Activated T-helper 2 cell treated with anti-CD3 and anti-CD28 coated beads, Interferon-gamma antibody, Interleukin-2, Interleukin-4, amounts not matched to agents 10 μg/mL and 5 μg/mL and 100 μg/mL, durations not matched to agents 14 hours and 24 hours and 36 hours (primary cell): ENCODE measurements around the gene DNAH6. TPM values are rescaled to one million over a fixed set of nuclear protein-coding genes. Genes with fewer than 3 reads are reported as not detected.

Experiments
- DNase-seq: peaks from one replicate; pipeline ENCODE4 v3.0.0; 2021; ENCODE audit warnings: low spot score
- H3K27ac Mint-ChIP-seq: one replicate; pipeline ENCODE4 v1.8.0; 2021; ENCODE audit warnings: mixed read lengths
- H3K27me3 Mint-ChIP-seq: one replicate; pipeline ENCODE4 v1.8.0; 2021; ENCODE audit warnings: low read depth, mixed read lengths
- H3K36me3 Mint-ChIP-seq: one replicate; pipeline ENCODE4 v1.8.0; 2021; ENCODE audit warnings: low read depth, mixed read lengths
- H3K4me1 Mint-ChIP-seq: one replicate; pipeline ENCODE4 v1.8.0; 2021; ENCODE audit warnings: low read depth, mixed read lengths
- H3K4me3 Mint-ChIP-seq: one replicate; pipeline ENCODE4 v1.8.0; 2021; ENCODE audit warnings: low read depth, mild to moderate bottlenecking, moderate library complexity, mixed read lengths
- H3K9me3 Mint-ChIP-seq: one replicate; pipeline ENCODE4 v1.8.0; 2021; ENCODE audit warnings: mixed read lengths
- intact Hi-C: fragments of 100-400 bp; cut with micrococcal nuclease; formaldehyde crosslinking; loops from one replicate; pipeline ENCODE4 v1.15.1; 2023
- total RNA-seq: library from RNA; stranded (reverse); gene quantifications from 2 replicates; pipeline ENCODE4 v1.2.3, GENCODE V29; 2022

Gene DNAH6
- total RNA-seq, 1 donor from 2014 or later, result 0.14 TPM

GRCh38 chr2:84811839-84812431 lies 295.6 kb downstream of the DNAH6 start:
- H3K9me3 Mint-ChIP-seq, result peaks cover 3% of the 10 kb centered on the region
- H3K4me1 Mint-ChIP-seq, result peaks cover 12% of the 10 kb centered on the region
- H3K36me3 Mint-ChIP-seq, result peaks cover 4% of the 10 kb centered on the region
- intact Hi-C loops, result no loop called here
- peaks cover 2% of the 10 kb centered on the region for H3K27me3 Mint-ChIP-seq
- H3K4me3 Mint-ChIP-seq, result no peak overlapping the region
- no peak overlapping the region for H3K27ac Mint-ChIP-seq
- no peak for DNase-seq

- Mint-ChIP-seq H3K36me3 (peaks cover 4% of the 10 kb centered on the region), H3K9me3 (peaks cover 3% of the 10 kb centered on the region), H3K27me3 (no peaks in the 10 kb centered on the region), H3K27ac (no peak overlapping the region), H3K4me3 (no peak overlapping the region), H3K4me1 (peaks cover 24% of the 10 kb centered on the region)
- no peak for DNase-seq
- intact Hi-C loops, result no loop called here
These were observed 298.8 kb downstream of the DNAH6 start for GRCh38 chr2:84815146-84815545.

- intact Hi-C loops, result loop anchor here (1.0 to 2.0 kb wide), 3 partner anchors 30 to 64 kb away; partner anchors contain the start of gene TRABD2A
- no peak for DNase-seq
- Mint-ChIP-seq H3K27ac (peak overlapping the region; percentile 18), H3K4me3 (peak overlapping the region; percentile 1), H3K36me3 (peaks cover 8% of the 10 kb centered on the region), H3K9me3 (peaks cover 3% of the 10 kb centered on the region), H3K27me3 (no peaks in the 10 kb centered on the region), H3K4me1 (peaks cover 29% of the 10 kb centered on the region)
These were observed 300.2 kb downstream of the DNAH6 start for GRCh38 chr2:84816426-84817026.

- H3K36me3 Mint-ChIP-seq, result peaks cover 16% of the 10 kb centered on the region
- no peak overlapping the region for H3K4me3 Mint-ChIP-seq
- peaks cover 3% of the 10 kb centered on the region for H3K9me3 Mint-ChIP-seq
- H3K4me1 Mint-ChIP-seq, result peaks cover 29% of the 10 kb centered on the region
- no peak for DNase-seq
- peak overlapping the region; percentile 31 for H3K27ac Mint-ChIP-seq
- no peaks in the 10 kb centered on the region for H3K27me3 Mint-ChIP-seq
- intact Hi-C loops, result loop anchor here (1.0 to 2.0 kb wide), 3 partner anchors 30 to 64 kb away; partner anchors contain the start of gene TRABD2A
These were observed 300.9 kb downstream of the DNAH6 start for GRCh38 chr2:84817239-84817655.

GRCh38 chr2:84821806-84822205 lies 305.5 kb downstream of the DNAH6 start:
- Mint-ChIP-seq H3K27ac (no peak overlapping the region), H3K36me3 (peaks cover 32% of the 10 kb centered on the region), H3K9me3 (no peaks in the 10 kb centered on the region), H3K27me3 (no peaks in the 10 kb centered on the region), H3K4me3 (no peak overlapping the region), H3K4me1 (peaks cover 21% of the 10 kb centered on the region)
- no peak for DNase-seq
- intact Hi-C loops, result no loop called here

GRCh38 chr2:84823229-84823628 lies 306.9 kb downstream of the DNAH6 start:
- no peaks in the 10 kb centered on the region for H3K9me3 Mint-ChIP-seq
- H3K36me3 Mint-ChIP-seq, result peaks cover 43% of the 10 kb centered on the region
- DNase-seq, result no peak
- H3K4me1 Mint-ChIP-seq, result peaks cover 11% of the 10 kb centered on the region
- no peaks in the 10 kb centered on the region for H3K27me3 Mint-ChIP-seq
- no peak overlapping the region for H3K27ac Mint-ChIP-seq
- intact Hi-C loops, result no loop called here
- H3K4me3 Mint-ChIP-seq, result no peak overlapping the region

- peaks cover 49% of the 10 kb centered on the region for H3K36me3 Mint-ChIP-seq
- no peak for DNase-seq
- no peaks in the 10 kb centered on the region for H3K27me3 Mint-ChIP-seq
- no peaks in the 10 kb centered on the region for H3K9me3 Mint-ChIP-seq
- no peak overlapping the region for H3K27ac Mint-ChIP-seq
- H3K4me1 Mint-ChIP-seq, result peaks cover 16% of the 10 kb centered on the region
- no peak overlapping the region for H3K4me3 Mint-ChIP-seq
- intact Hi-C loops, result no loop called here
These were observed 307.5 kb downstream of the DNAH6 start for GRCh38 chr2:84823788-84824187.

- no peak overlapping the region for H3K4me3 Mint-ChIP-seq
- H3K4me1 Mint-ChIP-seq, result peaks cover 27% of the 10 kb centered on the region
- H3K27ac Mint-ChIP-seq, result no peak overlapping the region
- no peaks in the 10 kb centered on the region for H3K27me3 Mint-ChIP-seq
- no peaks in the 10 kb centered on the region for H3K9me3 Mint-ChIP-seq
- no peak for DNase-seq
- intact Hi-C loops, result no loop called here
- peaks cover 47% of the 10 kb centered on the region for H3K36me3 Mint-ChIP-seq
These were observed 311.8 kb downstream of the DNAH6 start for GRCh38 chr2:84827978-84828575.

GRCh38 chr2:84829693-84830092 lies 313.4 kb downstream of the DNAH6 start:
- H3K27me3 Mint-ChIP-seq, result no peaks in the 10 kb centered on the region
- H3K27ac Mint-ChIP-seq, result no peak overlapping the region
- peaks cover 49% of the 10 kb centered on the region for H3K36me3 Mint-ChIP-seq
- H3K9me3 Mint-ChIP-seq, result no peaks in the 10 kb centered on the region
- no peak for DNase-seq
- intact Hi-C loops, result no loop called here
- peaks cover 38% of the 10 kb centered on the region for H3K4me1 Mint-ChIP-seq
- no peak overlapping the region for H3K4me3 Mint-ChIP-seq

- DNase-seq, result no peak
- Mint-ChIP-seq H3K4me1 (peaks cover 36% of the 10 kb centered on the region), H3K4me3 (no peak overlapping the region), H3K27ac (no peak overlapping the region), H3K27me3 (no peaks in the 10 kb centered on the region), H3K9me3 (peaks cover 4% of the 10 kb centered on the region), H3K36me3 (peaks cover 49% of the 10 kb centered on the region)
- intact Hi-C loops, result no loop called here
These were observed 313.8 kb downstream of the DNAH6 start for GRCh38 chr2:84830095-84830494.

GRCh38 chr2:84830758-84831500 lies 314.6 kb downstream of the DNAH6 start:
- Mint-ChIP-seq H3K36me3 (peaks cover 55% of the 10 kb centered on the region), H3K9me3 (peaks cover 7% of the 10 kb centered on the region), H3K27me3 (no peaks in the 10 kb centered on the region), H3K4me3 (no peak overlapping the region), H3K27ac (peak overlapping the region; percentile 18), H3K4me1 (peaks cover 35% of the 10 kb centered on the region)
- DNase-seq, result no peak
- intact Hi-C loops, result no loop called here

GRCh38 chr2:84832772-84833461 lies 316.6 kb downstream of the DNAH6 start:
- Mint-ChIP-seq H3K36me3 (peaks cover 66% of the 10 kb centered on the region), H3K4me3 (peak overlapping the region; percentile 41), H3K27ac (peak overlapping the region; percentile 47), H3K4me1 (peaks cover 37% of the 10 kb centered on the region), H3K27me3 (no peaks in the 10 kb centered on the region), H3K9me3 (peaks cover 21% of the 10 kb centered on the region)
- DNase-seq, result no peak
- intact Hi-C loops, result no loop called here
